Esophagus squamous epithelium (tissue), 4 donors: ENCODE results near the gene IFI27L1.

ENCODE experiments used
- POLR2A ChIP-seq, 4 donors: fragments of 450-650 bp; IDR thresholded peaks; one replicate each; pipeline ENCODE4 v1.6.1; 2017; ENCODE audit warnings: antibody characterized with exemption in 4 of 4, mild to moderate bottlenecking in 4 of 4, moderate library complexity in 3 of 4
- TF ChIP-seq, protein P1 (sequence below), 6 experiments: fragments of 450-650 bp in 4 of 6; fragments of 200-600 bp in 2 of 6; sonication (generic) in 2 of 6; IDR thresholded peaks; one replicate each; pipeline ENCODE4 v1.5.1; 2016 to 2019; ENCODE audit warnings: antibody characterized with exemption in 6 of 6, mild to moderate bottlenecking in 4 of 6, moderate library complexity in 4 of 6

DNA sequence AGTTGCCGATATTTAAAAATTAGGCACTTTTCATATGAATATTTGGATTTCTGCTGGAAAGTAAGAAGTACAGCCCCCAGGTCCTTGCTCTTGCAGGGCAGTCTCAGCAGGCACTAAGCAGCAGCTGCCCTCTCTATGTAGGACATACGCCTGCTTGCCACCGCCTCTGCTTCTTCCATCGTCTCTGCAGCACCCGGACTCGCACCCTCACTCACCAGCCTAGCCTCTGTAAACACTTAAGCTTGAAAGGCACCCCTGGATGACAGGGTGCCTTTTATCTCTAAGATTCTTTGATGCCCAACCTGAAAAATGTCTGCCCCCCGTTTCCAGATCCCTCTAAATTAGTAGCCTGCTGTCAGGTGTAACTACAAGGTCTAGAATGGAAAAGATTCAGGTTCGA lies 36.0 kb upstream of the IFI27L1 start:
- no peak for TF ChIP-seq POLR2A (IDR thresholded peaks at IDR 0.05)
- TF ChIP-seq, protein P1, sequence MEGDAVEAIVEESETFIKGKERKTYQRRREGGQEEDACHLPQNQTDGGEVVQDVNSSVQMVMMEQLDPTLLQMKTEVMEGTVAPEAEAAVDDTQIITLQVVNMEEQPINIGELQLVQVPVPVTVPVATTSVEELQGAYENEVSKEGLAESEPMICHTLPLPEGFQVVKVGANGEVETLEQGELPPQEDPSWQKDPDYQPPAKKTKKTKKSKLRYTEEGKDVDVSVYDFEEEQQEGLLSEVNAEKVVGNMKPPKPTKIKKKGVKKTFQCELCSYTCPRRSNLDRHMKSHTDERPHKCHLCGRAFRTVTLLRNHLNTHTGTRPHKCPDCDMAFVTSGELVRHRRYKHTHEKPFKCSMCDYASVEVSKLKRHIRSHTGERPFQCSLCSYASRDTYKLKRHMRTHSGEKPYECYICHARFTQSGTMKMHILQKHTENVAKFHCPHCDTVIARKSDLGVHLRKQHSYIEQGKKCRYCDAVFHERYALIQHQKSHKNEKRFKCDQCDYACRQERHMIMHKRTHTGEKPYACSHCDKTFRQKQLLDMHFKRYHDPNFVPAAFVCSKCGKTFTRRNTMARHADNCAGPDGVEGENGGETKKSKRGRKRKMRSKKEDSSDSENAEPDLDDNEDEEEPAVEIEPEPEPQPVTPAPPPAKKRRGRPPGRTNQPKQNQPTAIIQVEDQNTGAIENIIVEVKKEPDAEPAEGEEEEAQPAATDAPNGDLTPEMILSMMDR (IDR thresholded peaks at IDR 0.05), result no peak
